Astrocyte (in vitro differentiated cells and primary cell): ENCODE data around the gene HAS3. TPM values are rescaled to one million over a fixed set of nuclear protein-coding genes. Genes with fewer than 3 reads are reported as not detected.
A peak's percentile ranks its signal among the peaks of the same experiment; 100 is the strongest.

ENCODE experiments used
- DNase-seq: peaks from one replicate; pipeline ENCODE4 v3.0.0-alpha.2; 2010; ENCODE audit warnings: low read depth
- FAIRE-seq: peaks from 2 replicates; lab custom pipeline; 2011; peaks lifted over from hg19 to GRCh38; lab: Jason Lieb, UNC
- H2AFZ ChIP-seq: 2 replicates; pipeline ENCODE4 v1.6.0; 2012; ENCODE audit warnings: low read depth, low read length, inconsistent platforms
- H3K27ac ChIP-seq: 2 replicates; pipeline ENCODE4 v1.5.1; 2011; ENCODE audit warnings: low read depth, low read length, inconsistent platforms
- H3K27me3 ChIP-seq: 2 replicates; pipeline ENCODE4 v1.6.0; 2011; ENCODE audit warnings: low read length, inconsistent platforms; ENCODE audit not compliant: insufficient read depth
- H3K36me3 ChIP-seq: 2 replicates; pipeline ENCODE4 v1.5.1; 2011; ENCODE audit warnings: low read length, inconsistent platforms; ENCODE audit not compliant: insufficient read depth
- H3K4me1 ChIP-seq: 2 replicates; pipeline ENCODE4 v1.5.1; 2011; ENCODE audit warnings: low read length, inconsistent platforms; ENCODE audit not compliant: insufficient read depth
- H3K4me2 ChIP-seq: 2 replicates; pipeline ENCODE4 v1.6.0; 2012; ENCODE audit warnings: low read length, inconsistent platforms
- H3K4me3 ChIP-seq: 2 replicates; pipeline ENCODE4 v1.5.1; 2011; ENCODE audit warnings: low read depth, mild to moderate bottlenecking, low read length, inconsistent platforms; ENCODE audit not compliant: insufficient read depth
- H3K79me2 ChIP-seq: 2 replicates; pipeline ENCODE4 v1.6.0; 2012; ENCODE audit warnings: mild to moderate bottlenecking, low read length, inconsistent platforms; ENCODE audit not compliant: insufficient read depth
- H3K9ac ChIP-seq: 2 replicates; pipeline ENCODE4 v1.6.0; 2012; ENCODE audit warnings: mild to moderate bottlenecking, low read length, inconsistent platforms
- H3K9me3 ChIP-seq: 2 replicates; pipeline ENCODE4 v1.5.1; 2012; ENCODE audit warnings: low read depth, mild to moderate bottlenecking, low read length, inconsistent platforms; ENCODE audit not compliant: insufficient read depth
- H4K20me1 ChIP-seq: 2 replicates; pipeline ENCODE4 v1.6.0; 2012; ENCODE audit warnings: low read length, inconsistent platforms; ENCODE audit not compliant: insufficient read depth
- H3K27ac Mint-ChIP-seq: one replicate; pipeline ENCODE4 v1.8.0; 2021; ENCODE audit warnings: mild to moderate bottlenecking, mixed read lengths; ENCODE audit not compliant: unreplicated experiment
- H3K27me3 Mint-ChIP-seq: one replicate; pipeline ENCODE4 v1.8.0; 2021; ENCODE audit warnings: low read depth, mixed read lengths; ENCODE audit not compliant: unreplicated experiment
- H3K36me3 Mint-ChIP-seq: one replicate; pipeline ENCODE4 v1.8.0; 2021; ENCODE audit warnings: low read depth, mixed read lengths; ENCODE audit not compliant: unreplicated experiment
- H3K4me1 Mint-ChIP-seq: one replicate; pipeline ENCODE4 v1.8.0; 2021; ENCODE audit warnings: low read depth, mixed read lengths; ENCODE audit not compliant: unreplicated experiment
- H3K4me3 Mint-ChIP-seq: one replicate; pipeline ENCODE4 v1.8.0; 2021; ENCODE audit warnings: mild to moderate bottlenecking, moderate library complexity, mixed read lengths; ENCODE audit not compliant: unreplicated experiment
- H3K9me3 Mint-ChIP-seq: one replicate; pipeline ENCODE4 v1.8.0; 2021; ENCODE audit warnings: mild to moderate bottlenecking, mixed read lengths; ENCODE audit not compliant: unreplicated experiment
- CTCF ChIP-seq: IDR thresholded peaks from 2 replicates; pipeline ENCODE4 v1.5.1; 2011; ENCODE audit warnings: low read depth, mild to moderate bottlenecking, inconsistent platforms, low read length, moderate library complexity; ENCODE audit not compliant: insufficient read depth
- EZH2 ChIP-seq: IDR thresholded peaks from 2 replicates; pipeline ENCODE4 v1.6.1; 2012; ENCODE audit warnings: mild to moderate bottlenecking, low read length, inconsistent platforms; ENCODE audit not compliant: insufficient read depth
- total RNA-seq: library from RNA; stranded (reverse); gene quantifications from 2 replicates; pipeline ENCODE4 v1.2.1, GENCODE V29; 2021

HAS3 gene
- total RNA-seq, 1 donor from 2014 or later: 2.0 TPM

GRCh38 chr16:69132424-69133252 lies 27.2 kb downstream of the HAS3 start, which contains the start of the genes CHTF8 and UTP4:
CHTF8 (minus strand) TSS chr16:69132588; CDS start chr16:69121458, 11,130 bp downstream.
UTP4 (plus strand) TSS chr16:69132649; CDS start chr16:69133460, 811 bp downstream.
- no peak for FAIRE-seq
- Mint-ChIP-seq H3K27ac (peak within 1 kb of the TSS; percentile 93), H3K4me1 (peaks cover 25% of the 10 kb centered on the region), H3K9me3 (no peaks in the 10 kb centered on the region), H3K27me3 (no peaks in the 10 kb centered on the region), H3K4me3 (peak within 1 kb of the TSS; percentile 99), H3K36me3 (peaks cover 16% of the 10 kb centered on the region)
- peaks cover 12% of the 10 kb centered on the region for H3K36me3 ChIP-seq
- peaks cover 72% of the 10 kb centered on the region for H4K20me1 ChIP-seq
- peak within 1 kb of the TSS; percentile 64 for H2AFZ ChIP-seq
- H3K27me3 ChIP-seq: no peaks in the 10 kb centered on the region
- H3K4me2 ChIP-seq: peak within 1 kb of the TSS; percentile 96
- H3K27ac ChIP-seq: peak within 1 kb of the TSS; percentile 76
- H3K79me2 ChIP-seq: peaks cover 92% of the 10 kb centered on the region
- H3K4me1 ChIP-seq: peaks cover 10% of the 10 kb centered on the region
- H3K9ac ChIP-seq: peak within 1 kb of the TSS; percentile 99
- H3K4me3 ChIP-seq: peak within 1 kb of the TSS; percentile 96
- peak; percentile 66 for DNase-seq
- no peaks in the 10 kb centered on the region for H3K9me3 ChIP-seq
- TF ChIP-seq EZH2 (no peak), CTCF (no peak)

GRCh38 chr16:69133373-69133954 lies 28.0 kb downstream of the HAS3 start:
- Mint-ChIP-seq H3K4me1 (peaks cover 25% of the 10 kb centered on the region), H3K4me3 (peak overlapping the region; percentile 97), H3K27ac (peak overlapping the region; percentile 21), H3K36me3 (peaks cover 13% of the 10 kb centered on the region), H3K9me3 (no peaks in the 10 kb centered on the region), H3K27me3 (no peaks in the 10 kb centered on the region)
- peak overlapping the region; percentile 96 for H3K4me2 ChIP-seq
- FAIRE-seq: no peak
- no peaks in the 10 kb centered on the region for H3K27me3 ChIP-seq
- peaks cover 19% of the 10 kb centered on the region for H3K36me3 ChIP-seq
- no peak overlapping the region for H2AFZ ChIP-seq
- no peak overlapping the region for H3K27ac ChIP-seq
- H4K20me1 ChIP-seq: peaks cover 65% of the 10 kb centered on the region
- peak overlapping the region; percentile 89 for H3K4me3 ChIP-seq
- peak overlapping the region; percentile 99 for H3K9ac ChIP-seq
- H3K4me1 ChIP-seq: peaks cover 10% of the 10 kb centered on the region
- H3K9me3 ChIP-seq: no peaks in the 10 kb centered on the region
- H3K79me2 ChIP-seq: peaks cover 90% of the 10 kb centered on the region
- TF ChIP-seq CTCF (no peak), EZH2 (no peak)
- no peak for DNase-seq
